Measurements from ENCODE around the gene UFSP2.

The UFSP2 gene

DNA sequence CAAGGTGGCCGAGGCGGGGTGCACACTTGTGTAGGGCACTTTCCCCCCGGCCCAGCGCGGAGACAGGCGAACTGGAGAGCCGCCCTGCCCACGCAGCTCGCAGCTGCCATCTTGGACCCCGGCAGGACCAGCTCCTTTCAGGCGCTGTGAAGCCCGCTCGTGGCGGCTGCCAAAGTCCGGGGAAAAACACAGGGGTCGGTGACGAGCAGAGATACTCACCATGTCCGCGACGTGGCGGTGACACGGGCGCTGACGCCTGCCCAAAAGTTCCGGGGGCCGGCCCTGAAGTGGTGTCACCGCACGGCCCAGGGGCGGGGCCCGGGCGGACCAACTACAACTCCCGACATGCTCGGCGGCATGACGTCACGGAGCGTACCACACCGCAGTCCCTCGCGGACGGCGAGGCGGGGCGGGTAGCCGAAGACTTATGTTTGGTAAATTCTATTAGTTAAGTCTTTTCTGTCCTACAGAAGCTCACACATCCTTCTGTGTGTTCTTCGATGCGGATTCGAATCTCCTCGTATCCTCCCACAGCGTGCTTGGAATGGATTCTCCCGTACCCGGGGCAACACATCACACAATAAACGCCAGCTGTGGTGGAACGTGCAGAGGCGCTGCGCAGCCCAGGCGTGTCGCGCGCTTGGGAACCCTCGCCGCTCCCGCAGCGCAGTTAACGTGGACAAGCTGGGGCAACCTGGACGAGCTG lies at the start of gene UFSP2:
TSS of gene UFSP2 (minus strand) at position 318 of the 706 bp plus-strand sequence. CDS start at position 222, 96 bp downstream.
- DNase-seq (ENCODE audit: low spot score) = peak; percentile 93

- DNase-seq (ENCODE audit: low spot score) = no peak
These were observed 47.5 kb upstream of the UFSP2 start for GRCh38 chr4:185473247-185473646.

- DNase-seq (ENCODE audit: low spot score) = no peak
These were observed 46.4 kb upstream of the UFSP2 start for GRCh38 chr4:185472103-185472542.

DNA sequence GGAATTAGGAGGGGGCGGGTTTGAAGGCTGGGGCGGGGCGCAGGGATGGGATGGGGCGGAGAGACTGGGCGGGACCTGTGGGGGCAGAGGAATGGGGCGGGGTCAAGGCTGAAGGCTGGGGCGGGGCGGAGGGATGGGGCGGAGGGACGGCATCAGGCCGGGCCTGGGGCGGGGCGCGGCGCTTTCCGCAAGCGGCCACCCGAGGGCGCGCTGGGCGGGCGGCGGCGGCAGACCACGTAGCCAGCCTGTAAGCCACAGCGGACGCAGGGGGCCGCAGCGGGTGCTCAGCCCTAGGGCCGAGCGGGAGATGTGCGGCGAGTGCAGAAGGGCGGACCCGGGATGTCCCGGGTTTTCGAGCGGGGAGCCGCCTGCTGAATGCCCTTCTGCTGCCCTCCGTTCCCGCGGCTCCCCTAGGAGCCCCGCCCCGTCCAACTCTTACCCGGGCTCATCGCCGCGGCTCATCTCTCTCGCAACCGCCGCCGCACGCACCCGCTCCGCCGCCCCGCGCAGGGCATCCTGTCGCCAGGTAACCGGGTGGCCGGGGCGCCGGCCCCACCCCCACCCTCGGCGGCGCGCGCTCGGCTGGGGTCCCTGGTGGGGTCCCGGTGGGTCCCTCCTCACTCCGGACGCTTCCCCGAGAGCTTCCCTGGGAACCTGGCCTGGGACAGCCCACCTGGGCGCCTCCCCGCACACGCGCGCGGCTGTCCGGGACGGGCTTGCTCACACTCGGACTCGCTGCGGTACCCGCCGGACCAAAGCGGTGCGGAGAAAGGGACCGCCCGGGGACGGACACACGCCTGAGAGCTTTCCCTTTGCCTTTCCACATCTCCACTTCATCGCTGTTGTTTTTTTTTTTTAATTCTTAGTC lies 45.7 kb upstream of the UFSP2 start, which contains the start of gene CCDC110:
TSS of gene CCDC110 (minus strand) at position 499 of the 868 bp plus-strand sequence. CDS start at position 449, 50 bp downstream.
- peak; percentile 98 for DNase-seq (ENCODE audit: low spot score)

- peak; percentile 62 for DNase-seq (ENCODE audit: low spot score)
These were observed 44.9 kb upstream of the UFSP2 start for GRCh38 chr4:185470501-185471195.

GRCh38 chr4:185469580-185470154 lies 43.9 kb upstream of the UFSP2 start:
- no peak for DNase-seq (ENCODE audit: low spot score)

GRCh38 chr4:185468999-185469398 lies 43.2 kb upstream of the UFSP2 start:
- DNase-seq (ENCODE audit: low spot score) = no peak

DNA sequence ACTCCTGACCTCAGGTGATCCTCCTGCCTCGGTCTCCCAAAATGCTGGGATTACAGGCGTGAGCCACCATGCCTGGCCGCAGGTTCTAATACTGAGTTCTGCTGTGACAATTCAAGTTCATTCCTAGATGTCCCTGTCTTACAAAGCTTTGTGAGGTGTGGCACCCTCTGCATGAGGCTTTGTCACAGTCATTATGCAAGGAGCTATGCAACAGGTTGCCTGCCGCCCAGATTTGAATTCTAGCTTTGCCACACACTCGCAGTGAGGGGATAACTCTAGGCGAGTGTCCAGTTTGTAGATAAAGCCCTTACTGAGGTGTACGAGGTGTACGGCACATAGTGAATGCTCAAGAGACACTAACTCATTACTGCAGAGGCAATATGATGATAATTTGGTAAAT lies 42.2 kb upstream of the UFSP2 start:
- no peak for DNase-seq (ENCODE audit: low spot score)

DNA sequence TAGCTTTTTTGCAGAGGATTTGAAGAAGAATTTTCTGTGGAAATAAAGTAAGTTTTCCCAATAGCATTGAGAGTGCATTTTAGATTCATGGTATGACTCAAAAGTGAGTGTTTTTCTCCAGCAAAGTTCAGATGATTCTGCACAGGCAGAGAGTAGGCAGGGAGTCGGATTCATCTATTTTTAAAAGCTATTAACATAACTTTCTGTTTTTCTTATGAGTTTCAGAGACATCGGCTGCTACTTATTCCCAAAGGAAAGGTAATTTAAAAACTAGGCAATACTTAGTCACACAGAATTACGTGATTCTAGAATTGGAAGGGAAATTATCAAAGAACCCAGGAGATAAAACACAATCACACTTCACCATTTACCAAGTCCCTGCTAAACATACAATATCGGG lies 41.3 kb upstream of the UFSP2 start:
- no peak for DNase-seq (ENCODE audit: low spot score)

DNA sequence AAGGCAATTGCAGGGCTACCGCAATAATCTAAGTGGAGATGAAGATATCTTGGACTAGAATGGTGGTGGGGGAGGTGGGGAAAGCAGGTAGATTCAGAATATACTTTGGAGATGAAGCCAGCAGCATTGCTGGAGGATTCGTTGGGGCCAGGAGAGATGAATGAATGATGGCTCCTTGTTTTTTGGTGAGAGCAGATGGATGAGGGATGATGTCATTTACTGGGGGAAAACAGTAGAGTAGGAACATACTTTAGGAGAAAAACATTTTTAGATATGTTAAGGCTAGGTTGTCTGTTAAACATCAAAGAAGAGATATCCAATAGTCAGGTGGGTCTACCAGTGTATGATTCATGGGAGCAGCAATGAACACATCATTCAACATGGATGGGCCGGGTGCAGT lies 39.9 kb upstream of the UFSP2 start:
- no peak for DNase-seq (ENCODE audit: low spot score)

DNA sequence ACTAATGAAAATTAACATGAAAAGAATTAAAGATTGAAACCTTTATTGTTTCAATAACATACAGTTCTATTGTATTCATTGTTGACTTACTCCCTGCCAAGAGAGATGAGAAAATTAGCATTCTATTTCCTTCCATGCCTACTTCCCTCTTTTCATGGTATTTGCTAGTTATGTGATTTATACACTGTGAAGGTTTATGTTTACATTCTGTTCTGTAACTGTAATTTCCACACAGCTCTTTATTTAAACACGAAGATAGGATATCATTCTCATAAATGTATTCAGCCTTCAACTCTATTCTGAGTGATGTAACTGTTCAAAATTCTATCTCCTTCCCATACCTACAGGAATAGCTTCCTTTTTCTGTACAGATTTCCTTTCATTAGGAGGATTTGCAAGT lies 39.1 kb upstream of the UFSP2 start:
- no peak for DNase-seq (ENCODE audit: low spot score)

DNA sequence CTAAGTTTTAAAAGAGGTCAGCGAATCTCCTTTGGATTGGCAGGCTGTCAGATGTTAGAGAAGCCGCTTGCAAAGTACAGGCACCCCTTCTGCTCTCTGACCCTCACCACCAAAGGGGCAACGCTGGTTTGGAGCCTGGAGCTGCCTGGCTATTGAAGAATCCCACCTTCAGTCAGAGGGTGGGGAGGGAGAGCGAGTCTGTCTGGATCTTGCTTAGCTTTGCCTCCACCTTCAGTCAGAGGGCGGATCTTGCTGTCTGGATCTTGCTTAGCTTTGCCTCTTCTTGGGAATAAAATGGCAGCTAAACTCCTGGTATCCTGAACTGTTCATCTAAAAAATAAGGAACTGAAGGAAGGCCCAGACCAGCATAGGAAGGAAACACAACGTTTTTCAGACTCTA lies 38.4 kb upstream of the UFSP2 start:
- no peak for DNase-seq (ENCODE audit: low spot score)

- DNase-seq (ENCODE audit: low spot score) = no peak
These were observed 37.8 kb upstream of the UFSP2 start for GRCh38 chr4:185463541-185463940.

GRCh38 chr4:185461565-185461964 lies 35.8 kb upstream of the UFSP2 start:
- no peak for DNase-seq (ENCODE audit: low spot score)

- no peak for DNase-seq (ENCODE audit: low spot score)
These were observed 31.4 kb upstream of the UFSP2 start for GRCh38 chr4:185457136-185457535.

- DNase-seq (ENCODE audit: low spot score) = no peak
These were observed 30.4 kb upstream of the UFSP2 start for GRCh38 chr4:185456131-185456530.

DNA sequence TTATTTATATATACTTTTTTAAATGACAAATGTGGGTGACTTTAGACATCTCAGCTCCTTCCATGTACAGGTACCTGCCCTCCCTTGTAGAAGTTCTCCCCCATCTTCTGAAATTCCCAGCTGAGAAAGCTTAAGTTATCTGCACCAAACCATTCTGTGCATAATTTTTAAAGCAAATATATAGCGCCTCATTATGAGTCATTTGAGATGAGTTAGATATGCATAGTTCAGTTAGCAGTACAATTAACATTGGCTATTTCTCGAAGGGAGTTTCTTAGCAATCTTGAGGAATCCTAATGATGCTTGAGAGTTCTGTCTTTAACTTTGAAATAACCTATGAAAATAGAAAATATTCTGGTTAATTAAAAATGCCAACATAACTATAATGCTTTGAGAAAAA lies 19.4 kb upstream of the UFSP2 start:
- no peak for DNase-seq (ENCODE audit: low spot score)

- no peak for DNase-seq (ENCODE audit: low spot score)
These were observed 15.7 kb upstream of the UFSP2 start for GRCh38 chr4:185441479-185441878.

GRCh38 chr4:185437809-185438208 lies 12.0 kb upstream of the UFSP2 start:
- DNase-seq (ENCODE audit: low spot score) = no peak

DNA sequence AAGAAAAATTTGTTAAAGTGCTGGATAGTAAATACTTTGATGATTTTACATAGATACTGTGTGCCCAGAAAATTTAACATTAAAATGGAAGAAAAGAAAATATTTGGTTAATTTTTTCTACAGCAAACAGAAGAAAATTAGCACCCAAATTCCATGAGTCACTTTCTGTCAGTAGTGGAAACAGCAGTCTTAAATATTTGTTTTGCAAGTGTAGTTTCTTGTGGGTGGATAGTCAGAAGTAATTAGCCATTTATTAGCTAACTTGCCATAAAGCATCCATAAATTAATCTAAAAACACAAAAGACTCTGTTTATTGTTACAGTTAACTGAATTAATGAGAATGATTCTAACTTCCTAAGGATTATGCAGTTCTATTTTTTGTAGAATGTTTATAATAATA lies 9.7 kb upstream of the UFSP2 start:
- DNase-seq (ENCODE audit: low spot score) = no peak

GRCh38 chr4:185429660-185430059 lies 3.9 kb upstream of the UFSP2 start:
- no peak for DNase-seq (ENCODE audit: low spot score)

Data from Ammon's horn (tissue), 1 donor.